Spleen (tissue), 11 donors: Measurements from ENCODE around the gene JAZF1. TPM values are rescaled to one million over a fixed set of nuclear protein-coding genes. Genes with fewer than 3 reads are reported as not detected.

ENCODE experiments used
- DNase-seq: peaks from one replicate; pipeline ENCODE4 v3.0.0-alpha.2; 2020
- H3K27ac ChIP-seq, 8 donors: fragments of 200-600 bp; sonication (generic) in 7 of 8; 1 replicate in 4 of 8; 2 replicates in 4 of 8; pipeline versions ENCODE4 v1.5.0 to v1.8.0; 2016 to 2021; ENCODE audit warnings: inconsistent platforms in 4 of 8, mild to moderate bottlenecking in 4 of 8, moderate library complexity in 1 of 8
- H3K27me3 ChIP-seq, 7 donors: fragments of 200-600 bp; sonication (generic) in 6 of 7; replicated peaks in 1 of 7; 1 replicate in 4 of 7; 2 replicates in 3 of 7; pipeline versions ENCODE4 v1.5.0 to v1.8.0; 2016 to 2021; ENCODE audit warnings: inconsistent platforms in 3 of 7, mild to moderate bottlenecking in 1 of 7
- H3K36me3 ChIP-seq, 6 donors: fragments of 200-600 bp; sonication (generic) in 5 of 6; 1 replicate in 4 of 6; 2 replicates in 2 of 6; pipeline versions ENCODE4 v1.5.0 to v1.8.0; 2016 to 2021; ENCODE audit warnings: inconsistent platforms in 2 of 6
- H3K4me1 ChIP-seq, 6 donors: fragments of 200-600 bp; sonication (generic) in 5 of 6; 1 replicate in 3 of 6; 2 replicates in 3 of 6; pipeline versions ENCODE4 v1.5.0 to v1.8.0; 2016 to 2021; ENCODE audit warnings: inconsistent platforms in 3 of 6
- H3K4me3 ChIP-seq, 8 donors: fragments of 200-600 bp; sonication (generic) in 7 of 8; 1 replicate in 4 of 8; 2 replicates in 4 of 8; pipeline versions ENCODE4 v1.5.0 to v1.8.0; 2016 to 2021; ENCODE audit warnings: inconsistent platforms in 4 of 8, mild to moderate bottlenecking in 4 of 8, moderate library complexity in 2 of 8
- H3K9me3 ChIP-seq, 8 donors: fragments of 200-600 bp; sonication (generic) in 7 of 8; 1 replicate in 4 of 8; 2 replicates in 4 of 8; pipeline versions ENCODE4 v1.5.0 to v1.8.0; 2016 to 2021; ENCODE audit warnings: inconsistent platforms in 4 of 8
- POLR2A ChIP-seq, 3 donors: fragments of 450-650 bp; IDR thresholded peaks; one replicate each; pipeline ENCODE4 v1.5.1; 2017; ENCODE audit warnings: antibody characterized with exemption in 3 of 3, mild to moderate bottlenecking in 1 of 3
- POLR2AphosphoS5 ChIP-seq, 3 donors: sonication (generic); formaldehyde crosslinking; IDR thresholded peaks; one replicate each; pipeline ENCODE4 v1.5.1; 2017; ENCODE audit warnings: antibody characterized with exemption in 3 of 3
- WGBS, 5 donors: extraction: QIAGEN DNeasy Blood & Tissue Kit in 3 of 5; methylation state at CpG; one replicate each; pipeline versions ENCODE4 v1.1.5 to v1.1.7; 2013 to 2018; 5-methylcytosine and 5-hydroxymethylcytosine counted together
- intact Hi-C: fragments of 100-400 bp; cut with DNase I; formaldehyde crosslinking; loops from one replicate; pipeline ENCODE4 v1.15.0; 2023; ENCODE audit warnings: low total_unique reads
- polyA plus RNA-seq, 3 donors: library from polyadenylated mRNA; stranded (reverse); fragments of 200-250 nt; gene quantifications; one replicate each; pipeline ENCODE4 v1.2.1, GENCODE V29; 2013
- total RNA-seq, 7 donors: library from RNA; depleted of rRNA in 3 of 7; stranded (reverse); fragments of >200 nt in 3 of 7; fragmentation: NEBNext Ultra II Directional in 4 of 7; extraction: Animal tissue kit (Norgen Biotek cat#: 25700) in 4 of 7; gene quantifications; one replicate each; pipeline versions ENCODE4 v1.1.0 to v1.2.1, GENCODE V29; 2016 to 2021
- TF ChIP-seq, protein P1 (sequence below), 11 experiments: fragments of 200-600 bp in 7 of 11; fragments of 450-650 bp in 4 of 11; sonication (generic) in 4 of 11; IDR thresholded peaks in 8 of 11; conservative IDR thresholded peaks in 3 of 11; 1 replicate in 7 of 11; 2 replicates in 4 of 11; pipeline versions ENCODE4 v1.4.0 to v1.8.0; 2016 to 2021; ENCODE audit warnings: antibody characterized with exemption in 11 of 11, inconsistent platforms in 4 of 11, mild to moderate bottlenecking in 1 of 11
- donor health status: healthy with polysubstance abuse.
- donor health status: DM: no; HTN: no; CAD: no; lungs with moderate emphysema.
- donor health status: DM: no; HTN: no; CAD: no.
- donor health status: Bipolar disorder and iron deficiency.
- donor health status: healthy.
- donor health status: DM: no; HTN: no; CAD: no.
- donor health status: DM: yes; HTN: yes; CAD: no.

Gene JAZF1
- total and polyA plus RNA-seq, 10 donors: 13.5 to 33.8 (median 24.7) TPM

DNA sequence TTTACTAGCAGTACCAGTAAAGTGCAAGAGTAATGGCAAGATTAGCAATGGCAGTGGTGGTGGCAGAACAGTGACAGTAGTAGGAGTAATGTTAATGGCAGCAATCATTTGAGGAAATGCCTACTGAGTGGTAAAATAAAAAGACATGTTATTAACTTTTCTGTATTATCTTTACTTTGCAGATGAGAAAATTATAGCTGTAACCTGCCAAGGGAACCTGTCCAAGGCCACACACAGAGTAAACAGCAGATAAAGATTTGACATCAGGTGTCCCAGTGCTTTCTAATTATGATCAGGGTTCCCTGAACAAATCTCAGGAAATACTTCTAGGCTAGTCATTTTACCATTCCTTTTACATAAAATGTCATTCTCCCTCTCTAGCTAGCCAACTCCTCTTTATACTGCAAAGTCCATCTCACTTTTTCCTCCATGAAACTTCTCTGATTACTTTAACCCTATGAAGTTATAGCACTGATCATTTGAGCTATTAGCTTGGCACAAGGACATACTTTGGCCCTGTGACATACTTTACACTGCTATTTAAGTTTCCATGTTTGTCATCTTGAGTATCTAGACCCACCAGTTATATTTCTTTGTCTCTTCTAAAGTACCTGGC, 221.6 kb downstream of the JAZF1 start:
- no peak for TF ChIP-seq POLR2AphosphoS5 (IDR thresholded peaks at IDR 0.05)
- no peak for TF ChIP-seq POLR2A (IDR thresholded peaks at IDR 0.05)
- TF ChIP-seq, protein P1, sequence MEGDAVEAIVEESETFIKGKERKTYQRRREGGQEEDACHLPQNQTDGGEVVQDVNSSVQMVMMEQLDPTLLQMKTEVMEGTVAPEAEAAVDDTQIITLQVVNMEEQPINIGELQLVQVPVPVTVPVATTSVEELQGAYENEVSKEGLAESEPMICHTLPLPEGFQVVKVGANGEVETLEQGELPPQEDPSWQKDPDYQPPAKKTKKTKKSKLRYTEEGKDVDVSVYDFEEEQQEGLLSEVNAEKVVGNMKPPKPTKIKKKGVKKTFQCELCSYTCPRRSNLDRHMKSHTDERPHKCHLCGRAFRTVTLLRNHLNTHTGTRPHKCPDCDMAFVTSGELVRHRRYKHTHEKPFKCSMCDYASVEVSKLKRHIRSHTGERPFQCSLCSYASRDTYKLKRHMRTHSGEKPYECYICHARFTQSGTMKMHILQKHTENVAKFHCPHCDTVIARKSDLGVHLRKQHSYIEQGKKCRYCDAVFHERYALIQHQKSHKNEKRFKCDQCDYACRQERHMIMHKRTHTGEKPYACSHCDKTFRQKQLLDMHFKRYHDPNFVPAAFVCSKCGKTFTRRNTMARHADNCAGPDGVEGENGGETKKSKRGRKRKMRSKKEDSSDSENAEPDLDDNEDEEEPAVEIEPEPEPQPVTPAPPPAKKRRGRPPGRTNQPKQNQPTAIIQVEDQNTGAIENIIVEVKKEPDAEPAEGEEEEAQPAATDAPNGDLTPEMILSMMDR (IDR thresholded peaks at IDR 0.05 in 8 of 11, conservative IDR thresholded peaks at IDR 0.05 in 3 of 11): no peak
- intact Hi-C loops: no loop called here
- DNase-seq: no peak
- Histone ChIP-seq H3K27ac (no peak overlapping the region), H3K36me3 (peaks cover 0 to 15% (median 1%) of the 10 kb centered on the region in 6 donors), H3K4me1 (peaks cover 0 to 3% (median 0%) of the 10 kb centered on the region in 6 donors), H3K4me3 (no peak overlapping the region), H3K9me3 (no peaks in the 10 kb centered on the region), H3K27me3 (no peaks in the 10 kb centered on the region)

DNA sequence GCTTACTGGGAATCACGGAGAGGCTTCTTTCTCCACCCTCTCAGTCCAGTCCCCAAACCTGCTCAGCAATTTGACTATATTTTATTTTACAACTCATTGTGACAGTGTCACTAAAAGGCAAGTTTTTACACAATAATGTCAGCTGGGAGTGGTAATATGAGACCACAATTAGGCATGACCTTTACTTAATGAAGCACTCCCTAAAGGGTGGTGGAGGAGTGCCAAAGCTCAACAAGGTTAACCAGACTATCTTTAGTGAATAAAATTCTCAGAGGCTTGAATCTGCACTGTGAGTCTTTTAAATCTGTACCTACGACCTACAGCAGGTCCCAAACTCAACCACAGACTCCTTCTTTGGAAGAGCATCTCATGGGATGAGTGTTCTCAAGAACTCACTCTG, 225.0 kb downstream of the JAZF1 start:
- H3K4me1 ChIP-seq: peaks cover 0 to 6% (median 0%) of the 10 kb centered on the region in 6 donors
- H3K27me3 ChIP-seq: no peaks in the 10 kb centered on the region
- intact Hi-C loops: no loop called here
- peaks cover 0 to 15% (median 1%) of the 10 kb centered on the region in 6 donors for H3K36me3 ChIP-seq
- H3K27ac ChIP-seq: no peak overlapping the region
- TF ChIP-seq, protein P1 (IDR thresholded peaks at IDR 0.05 in 8 of 11, conservative IDR thresholded peaks at IDR 0.05 in 3 of 11): no peak
- no peak for DNase-seq
- WGBS, 5 donors: 83 to 93% (median 83%) methylated on average over 2 of the region's 2 CpGs
- H3K4me3 ChIP-seq: no peak overlapping the region
- H3K9me3 ChIP-seq: no peaks in the 10 kb centered on the region

DNA sequence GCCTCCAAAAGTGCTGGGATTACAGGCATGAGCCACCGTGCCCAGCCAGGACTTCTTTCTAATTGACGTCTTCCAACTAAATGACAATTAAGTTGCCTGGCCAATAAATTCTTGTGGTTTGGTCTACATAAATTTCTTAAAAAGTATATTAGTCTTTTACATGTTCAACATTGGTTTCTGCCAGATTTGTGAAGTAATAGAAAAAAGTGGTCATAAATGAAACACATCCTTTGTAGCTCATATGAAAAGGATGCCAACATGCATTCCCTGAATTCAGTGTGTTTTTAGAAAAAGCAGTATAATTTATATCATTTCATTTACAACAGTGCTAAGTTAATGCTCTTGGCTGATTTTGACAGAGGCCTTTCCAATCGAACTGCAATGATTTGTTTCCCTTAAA, 225.6 kb downstream of the JAZF1 start:
- DNase-seq: no peak
- TF ChIP-seq POLR2AphosphoS5 (IDR thresholded peaks at IDR 0.05) (no peak), POLR2A (IDR thresholded peaks at IDR 0.05) (no peak)
- TF ChIP-seq, protein P1 (IDR thresholded peaks at IDR 0.05 in 8 of 11, conservative IDR thresholded peaks at IDR 0.05 in 3 of 11): no peak
- intact Hi-C loops: no loop called here
- WGBS, 5 donors: 83 to 89% (median 87%) methylated on average over 3 of the region's 3 CpGs
- Histone ChIP-seq H3K36me3 (peaks cover 0 to 15% (median 1%) of the 10 kb centered on the region in 6 donors), H3K4me1 (peaks cover 0 to 6% (median 0%) of the 10 kb centered on the region in 6 donors), H3K27me3 (no peaks in the 10 kb centered on the region), H3K4me3 (no peak overlapping the region), H3K27ac (no peak overlapping the region), H3K9me3 (no peaks in the 10 kb centered on the region)

DNA sequence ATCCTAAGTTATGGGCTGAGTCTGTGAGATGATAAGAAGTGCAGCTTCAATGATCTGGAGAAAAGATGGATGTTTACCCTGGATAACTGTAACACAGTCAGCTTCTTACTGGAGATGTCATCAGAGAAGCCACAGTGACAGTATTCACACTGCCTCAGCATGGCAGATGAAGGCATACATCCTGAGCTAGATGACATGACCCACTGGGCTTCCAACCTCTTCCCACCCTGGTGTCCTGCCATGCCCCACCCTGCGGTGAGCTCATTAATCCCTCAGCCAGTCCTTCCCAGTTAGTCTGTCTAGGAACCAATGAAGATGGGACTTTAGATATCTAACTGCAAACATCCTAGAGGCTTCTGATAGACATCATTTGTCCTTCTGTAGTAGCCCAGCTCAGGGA, 226.8 kb downstream of the JAZF1 start:
- Histone ChIP-seq H3K36me3 (peaks cover 0 to 15% (median 1%) of the 10 kb centered on the region in 6 donors), H3K4me1 (peaks cover 0 to 6% (median 0%) of the 10 kb centered on the region in 6 donors), H3K9me3 (no peaks in the 10 kb centered on the region), H3K27me3 (no peaks in the 10 kb centered on the region), H3K4me3 (no peak overlapping the region), H3K27ac (no peak overlapping the region)
- no peak for DNase-seq
- intact Hi-C loops: no loop called here
- 91 to 100% (median 98%) methylated on average over 1 of the region's 1 CpG for WGBS, 5 donors
- no peak for TF ChIP-seq POLR2A (IDR thresholded peaks at IDR 0.05)
- no peak for TF ChIP-seq POLR2AphosphoS5 (IDR thresholded peaks at IDR 0.05)
- TF ChIP-seq, protein P1 (IDR thresholded peaks at IDR 0.05 in 8 of 11, conservative IDR thresholded peaks at IDR 0.05 in 3 of 11): no peak
